Stimulated activated CD8-positive, alpha-beta memory T cell treated with anti-CD3 and anti-CD28 coated beads, Interleukin-15, amount 100 ng/mL, for 24 hours (primary cell): Measurements from ENCODE around the gene LILRA1.
"Not testable (repeated sequence)": the region's sequence is repeated elsewhere in the genome, so short reads cannot be mapped to it uniquely, and the experiment has no call there.

Experiments
- DNase-seq: peaks from one replicate; pipeline ENCODE4 v3.0.0-alpha.2; 2020; ENCODE audit warnings: low read depth

LILRA1 gene

GRCh38 chr19:54624934-54625730, 31.7 kb downstream of the LILRA1 start:
- DNase-seq, result not testable (repeated sequence)

- no peak for DNase-seq
Observed at GRCh38 chr19:54626757-54627156, 33.3 kb downstream of the LILRA1 start.

GRCh38 chr19:54627912-54628311, 34.5 kb downstream of the LILRA1 start:
- not testable (repeated sequence) for DNase-seq

- not testable (repeated sequence) for DNase-seq
Observed at GRCh38 chr19:54630262-54630661, 36.8 kb downstream of the LILRA1 start, which contains the start of gene LILRB1. Gene LILRB1, plus strand, starts transcription at chr19:54630484. Its CDS starts 590 bp downstream, at chr19:54631074.

GRCh38 chr19:54630782-54631181, 37.4 kb downstream of the LILRA1 start:
- DNase-seq, result no peak

- DNase-seq, result not testable (repeated sequence)
Observed at GRCh38 chr19:54631489-54632337, 38.3 kb downstream of the LILRA1 start.

GRCh38 chr19:54632517-54632916, 39.1 kb downstream of the LILRA1 start:
- not testable (repeated sequence) for DNase-seq

GRCh38 chr19:54633401-54633800, 40.0 kb downstream of the LILRA1 start:
- DNase-seq, result no peak

GRCh38 chr19:54636081-54636480, 42.6 kb downstream of the LILRA1 start:
- DNase-seq, result not testable (repeated sequence)

- DNase-seq, result no peak
Observed at GRCh38 chr19:54638683-54639082, 45.3 kb downstream of the LILRA1 start.

GRCh38 chr19:54642953-54643352, 49.5 kb downstream of the LILRA1 start:
- not testable (repeated sequence) for DNase-seq

GRCh38 chr19:54643583-54643982, 50.2 kb downstream of the LILRA1 start:
- not testable (repeated sequence) for DNase-seq

- DNase-seq, result no peak
Observed at GRCh38 chr19:54644056-54644455, 50.6 kb downstream of the LILRA1 start.

- no peak for DNase-seq
Observed at GRCh38 chr19:54646331-54646841, 53.0 kb downstream of the LILRA1 start.

GRCh38 chr19:54648129-54648528, 54.7 kb downstream of the LILRA1 start:
- DNase-seq, result no peak

- DNase-seq, result no peak
Observed at GRCh38 chr19:54650108-54650655, 56.8 kb downstream of the LILRA1 start.
